K562 (cell line): ENCODE data around the gene MBD6. TPM values are rescaled to one million over a fixed set of nuclear protein-coding genes. Genes with fewer than 3 reads are reported as not detected.

ENCODE experiments used
- BHLHE40 ChIP-seq: IDR thresholded peaks from 2 replicates; pipeline ENCODE4 v1.6.1; 2011; ENCODE audit warnings: low read length, improper control_type of control experiment
- BMI1 ChIP-seq: fragments of 150-350 bp; IDR thresholded peaks from 2 replicates; pipeline ENCODE4 v1.6.1; 2014; ENCODE audit warnings: low read length
- ESRRA ChIP-seq: fragments of 450-650 bp; IDR thresholded peaks from 2 replicates; pipeline ENCODE4 v1.6.1; 2014; ENCODE audit warnings: low read depth, mild to moderate bottlenecking, moderate library complexity, borderline replicate concordance
- IFI16 ChIP-seq: fragments of 250-450 bp; sonication (Bioruptor Pico); IDR thresholded peaks from 2 replicates; pipeline ENCODE4 v2.1.2; 2022; ENCODE audit warnings: mild to moderate bottlenecking, inconsistent platforms
- MAFK ChIP-seq: IDR thresholded peaks from 2 replicates; pipeline ENCODE4 v1.6.1; 2011; ENCODE audit warnings: low read length, improper control_type of control experiment
- NFE2 ChIP-seq: IDR thresholded peaks from 2 replicates; pipeline ENCODE4 v1.6.1; 2014; ENCODE audit warnings: antibody characterized with exemption, low read depth
- NFRKB ChIP-seq: fragments of 450-650 bp; IDR thresholded peaks from 2 replicates; pipeline ENCODE4 v1.6.1; 2016; ENCODE audit warnings: low read depth
- PHF21A ChIP-seq: fragments of 450-650 bp; IDR thresholded peaks from 2 replicates; pipeline ENCODE4 v1.6.1; 2017; ENCODE audit warnings: low read depth, borderline replicate concordance
- RB1 ChIP-seq: fragments of 450-650 bp; IDR thresholded peaks from 2 replicates; pipeline ENCODE4 v1.6.1; 2017; ENCODE audit warnings: low read depth, mild to moderate bottlenecking
- ZFP36 ChIP-seq: fragments of 150-350 bp; IDR thresholded peaks from 2 replicates; pipeline ENCODE4 v1.6.1; 2018; ENCODE audit warnings: low read length, low read depth; ENCODE audit not compliant: partially characterized antibody
- ZNF175 ChIP-seq: fragments of 200-800 bp; sonication (Bioruptor generic); IDR thresholded peaks from 2 replicates; pipeline ENCODE4 v1.6.1; 2016; ENCODE audit warnings: low read depth, mild to moderate bottlenecking, missing genetic modification characterization, missing compliant biosample characterization
- polyA plus RNA-seq, 8 experiments: library from polyadenylated mRNA; depleted of rRNA in 4 of 8; stranded (reverse) in 5 of 8; unstranded in 3 of 8; fragments of >200 nt; fragmentation: Nextera tagmentation in 2 of 8; fragmentation: Illumina TruSeq in 1 of 8; extraction: Ambion mirVana in 2 of 8; extraction: Trizol in 1 of 8; gene quantifications; 2 replicates each; pipeline versions ENCODE4 v1.2.1 to v1.2.3, GENCODE V29; 2011 to 2014; ENCODE audit warnings: inconsistent platforms in 1 of 8, missing spikeins in 1 of 8
- total RNA-seq, 7 experiments: library from RNA; depleted of rRNA in 6 of 7; stranded (reverse); fragments of >200 nt in 6 of 7; fragmentation: Illumina TruSeq in 2 of 7; extraction: Trizol in 2 of 7; gene quantifications; 2 replicates each; pipeline versions ENCODE4 v1.2.1 to v1.2.3, GENCODE V29; 2011 to 2021; ENCODE audit warnings: low replicate concordance in 1 of 7
- TF ChIP-seq, protein P1 (sequence below): fragments of 250-450 bp; sonication (Bioruptor Pico); IDR thresholded peaks from 2 replicates; pipeline ENCODE4 v1.4.0; 2020; ENCODE audit warnings: mild to moderate bottlenecking, moderate library complexity
- TF ChIP-seq, protein P2 (sequence below): sonication (generic); formaldehyde crosslinking; IDR thresholded peaks from 2 replicates; pipeline ENCODE4 v1.9.0; 2022; ENCODE audit warnings: mild to moderate bottlenecking, missing genetic modification reagents
- TF ChIP-seq, protein P3 (sequence below): IDR thresholded peaks from 2 replicates; pipeline ENCODE4 v1.6.1; 2014; ENCODE audit warnings: antibody characterized with exemption
- TF ChIP-seq, protein P4 (sequence below): fragments of 250-450 bp; sonication (Bioruptor Pico); IDR thresholded peaks from 2 replicates; pipeline ENCODE4 v1.9.0; 2021; ENCODE audit warnings: mild to moderate bottlenecking, inconsistent platforms
- TF ChIP-seq, protein P5 (sequence below): fragments of 250-450 bp; sonication (Bioruptor Pico); IDR thresholded peaks from 2 replicates; pipeline ENCODE4 v1.8.0; 2021; ENCODE audit warnings: borderline replicate concordance, mild to moderate bottlenecking, moderate library complexity; ENCODE audit not compliant: poor library complexity, severe bottlenecking
- TF ChIP-seq, protein P6 (sequence below): fragments of 450-650 bp; formaldehyde crosslinking; IDR thresholded peaks from 2 replicates; pipeline ENCODE4 v1.4.0; 2020; ENCODE audit warnings: mild to moderate bottlenecking, moderate library complexity

Gene MBD6
- total and polyA plus RNA-seq, 9 of the 15 experiments (the other 6 are each of a cell fraction or from before 2014, with no cell fraction given) = 2.0 to 54.8 (median 3.8) TPM

DNA sequence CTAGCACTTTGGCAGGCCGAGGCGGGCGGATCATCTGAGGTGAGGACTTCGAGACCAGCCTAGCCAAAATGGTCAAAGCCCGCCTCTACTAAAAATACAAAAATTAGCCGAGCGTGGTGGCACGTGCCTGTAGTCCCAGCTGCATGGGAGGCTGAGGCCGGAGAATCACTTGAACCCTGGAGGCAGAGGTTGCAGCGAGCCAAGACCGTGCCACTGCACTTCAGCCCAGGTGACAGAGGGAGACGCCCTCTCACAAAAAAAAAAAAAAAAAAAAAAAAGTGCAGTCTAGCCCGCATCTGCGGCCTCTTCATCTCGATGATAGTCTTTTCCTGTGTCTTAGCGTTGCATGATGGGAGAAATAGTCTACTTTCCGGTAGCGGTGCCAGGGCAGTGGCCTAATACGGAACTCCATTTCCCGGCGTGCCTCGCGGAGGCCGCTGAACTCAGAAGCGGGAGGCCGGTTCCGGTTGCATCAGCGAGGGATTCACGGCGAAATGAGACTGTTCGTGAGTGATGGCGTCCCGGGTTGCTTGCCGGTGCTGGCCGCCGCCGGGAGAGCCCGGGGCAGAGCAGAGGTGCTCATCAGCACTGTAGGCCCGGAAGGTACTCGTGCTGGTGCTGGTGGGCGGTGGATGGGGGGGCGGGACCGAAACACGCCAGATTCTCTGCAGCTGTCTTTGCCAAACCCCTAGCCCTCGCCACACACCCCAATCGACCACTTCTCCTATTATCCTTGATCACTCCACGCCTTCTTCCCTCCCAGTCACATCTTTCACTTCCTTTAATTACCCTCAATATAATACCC is 34.8 kb upstream of the MBD6 start, which contains the start of gene MARS1 (continued):
- TF ChIP-seq, protein P1, sequence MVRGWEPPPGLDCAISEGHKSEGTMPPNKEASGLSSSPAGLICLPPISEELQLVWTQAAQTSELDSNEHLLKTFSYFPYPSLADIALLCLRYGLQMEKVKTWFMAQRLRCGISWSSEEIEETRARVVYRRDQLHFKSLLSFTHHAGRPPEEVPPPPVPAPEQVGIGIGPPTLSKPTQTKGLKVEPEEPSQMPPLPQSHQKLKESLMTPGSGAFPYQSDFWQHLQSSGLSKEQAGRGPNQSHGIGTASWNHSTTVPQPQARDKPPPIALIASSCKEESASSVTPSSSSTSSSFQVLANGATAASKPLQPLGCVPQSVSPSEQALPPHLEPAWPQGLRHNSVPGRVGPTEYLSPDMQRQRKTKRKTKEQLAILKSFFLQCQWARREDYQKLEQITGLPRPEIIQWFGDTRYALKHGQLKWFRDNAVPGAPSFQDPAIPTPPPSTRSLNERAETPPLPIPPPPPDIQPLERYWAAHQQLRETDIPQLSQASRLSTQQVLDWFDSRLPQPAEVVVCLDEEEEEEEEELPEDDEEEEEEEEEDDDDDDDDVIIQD (CRISPR knock-in tag) = no peak
- peak; percentile 86 for TF ChIP-seq NFRKB
- no peak for TF ChIP-seq IFI16 (CRISPR knock-in tag)
- TF ChIP-seq, protein P2, sequence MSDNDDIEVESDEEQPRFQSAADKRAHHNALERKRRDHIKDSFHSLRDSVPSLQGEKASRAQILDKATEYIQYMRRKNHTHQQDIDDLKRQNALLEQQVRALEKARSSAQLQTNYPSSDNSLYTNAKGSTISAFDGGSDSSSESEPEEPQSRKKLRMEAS = peak; percentile 64
- 0 out of 2 replicates have a peak, but pooled peaks have one; percentile 4 for TF ChIP-seq MAFK
- TF ChIP-seq, protein P3, sequence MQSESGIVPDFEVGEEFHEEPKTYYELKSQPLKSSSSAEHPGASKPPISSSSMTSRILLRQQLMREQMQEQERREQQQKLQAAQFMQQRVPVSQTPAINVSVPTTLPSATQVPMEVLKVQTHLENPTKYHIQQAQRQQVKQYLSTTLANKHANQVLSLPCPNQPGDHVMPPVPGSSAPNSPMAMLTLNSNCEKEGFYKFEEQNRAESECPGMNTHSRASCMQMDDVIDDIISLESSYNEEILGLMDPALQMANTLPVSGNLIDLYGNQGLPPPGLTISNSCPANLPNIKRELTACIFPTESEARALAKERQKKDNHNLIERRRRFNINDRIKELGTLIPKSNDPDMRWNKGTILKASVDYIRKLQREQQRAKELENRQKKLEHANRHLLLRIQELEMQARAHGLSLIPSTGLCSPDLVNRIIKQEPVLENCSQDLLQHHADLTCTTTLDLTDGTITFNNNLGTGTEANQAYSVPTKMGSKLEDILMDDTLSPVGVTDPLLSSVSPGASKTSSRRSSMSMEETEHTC = peak; percentile 68; the same call in 1 of the 2 replicates
- peak; percentile 52; the same call in 1 of the 2 replicates for TF ChIP-seq RB1
- TF ChIP-seq BMI1 = no peak
- TF ChIP-seq, protein P4, sequence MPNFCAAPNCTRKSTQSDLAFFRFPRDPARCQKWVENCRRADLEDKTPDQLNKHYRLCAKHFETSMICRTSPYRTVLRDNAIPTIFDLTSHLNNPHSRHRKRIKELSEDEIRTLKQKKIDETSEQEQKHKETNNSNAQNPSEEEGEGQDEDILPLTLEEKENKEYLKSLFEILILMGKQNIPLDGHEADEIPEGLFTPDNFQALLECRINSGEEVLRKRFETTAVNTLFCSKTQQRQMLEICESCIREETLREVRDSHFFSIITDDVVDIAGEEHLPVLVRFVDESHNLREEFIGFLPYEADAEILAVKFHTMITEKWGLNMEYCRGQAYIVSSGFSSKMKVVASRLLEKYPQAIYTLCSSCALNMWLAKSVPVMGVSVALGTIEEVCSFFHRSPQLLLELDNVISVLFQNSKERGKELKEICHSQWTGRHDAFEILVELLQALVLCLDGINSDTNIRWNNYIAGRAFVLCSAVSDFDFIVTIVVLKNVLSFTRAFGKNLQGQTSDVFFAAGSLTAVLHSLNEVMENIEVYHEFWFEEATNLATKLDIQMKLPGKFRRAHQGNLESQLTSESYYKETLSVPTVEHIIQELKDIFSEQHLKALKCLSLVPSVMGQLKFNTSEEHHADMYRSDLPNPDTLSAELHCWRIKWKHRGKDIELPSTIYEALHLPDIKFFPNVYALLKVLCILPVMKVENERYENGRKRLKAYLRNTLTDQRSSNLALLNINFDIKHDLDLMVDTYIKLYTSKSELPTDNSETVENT (CRISPR knock-in tag) = peak; percentile 60; the same call in 1 of the 2 replicates
- no peak for TF ChIP-seq PHF21A
- TF ChIP-seq ZNF175 = peak; percentile 77; the same call in 1 of the 2 replicates
- TF ChIP-seq BHLHE40 = peak; percentile 72
- TF ChIP-seq ZFP36 = peak; percentile 35
- TF ChIP-seq, protein P5, sequence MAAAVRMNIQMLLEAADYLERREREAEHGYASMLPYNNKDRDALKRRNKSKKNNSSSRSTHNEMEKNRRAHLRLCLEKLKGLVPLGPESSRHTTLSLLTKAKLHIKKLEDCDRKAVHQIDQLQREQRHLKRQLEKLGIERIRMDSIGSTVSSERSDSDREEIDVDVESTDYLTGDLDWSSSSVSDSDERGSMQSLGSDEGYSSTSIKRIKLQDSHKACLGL (CRISPR knock-in tag) = no peak
- 0 out of 2 replicates have a peak, but pooled peaks have one; percentile 16 for TF ChIP-seq NFE2
- TF ChIP-seq ESRRA = 0 out of 2 replicates have a peak, but pooled peaks have one; percentile 31
- TF ChIP-seq, protein P6, sequence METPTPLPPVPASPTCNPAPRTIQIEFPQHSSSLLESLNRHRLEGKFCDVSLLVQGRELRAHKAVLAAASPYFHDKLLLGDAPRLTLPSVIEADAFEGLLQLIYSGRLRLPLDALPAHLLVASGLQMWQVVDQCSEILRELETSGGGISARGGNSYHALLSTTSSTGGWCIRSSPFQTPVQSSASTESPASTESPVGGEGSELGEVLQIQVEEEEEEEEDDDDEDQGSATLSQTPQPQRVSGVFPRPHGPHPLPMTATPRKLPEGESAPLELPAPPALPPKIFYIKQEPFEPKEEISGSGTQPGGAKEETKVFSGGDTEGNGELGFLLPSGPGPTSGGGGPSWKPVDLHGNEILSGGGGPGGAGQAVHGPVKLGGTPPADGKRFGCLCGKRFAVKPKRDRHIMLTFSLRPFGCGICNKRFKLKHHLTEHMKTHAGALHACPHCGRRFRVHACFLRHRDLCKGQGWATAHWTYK = 0 out of 2 replicates have a peak, but pooled peaks have one; percentile 16
